ENCODE results near the gene ADIPOR2.

- no peak for TF ChIP-seq POLR2A (IDR thresholded peaks at IDR 0.05; ENCODE audit: low read depth)
- TF ChIP-seq POLR2AphosphoS5 (IDR thresholded peaks at IDR 0.05) = no peak
- no peak for TF ChIP-seq EP300 (IDR thresholded peaks at IDR 0.05)
- no peak for TF ChIP-seq CTCF (IDR thresholded peaks at IDR 0.05)
Observed at GRCh38 chr12:1663440-1664132, 27.3 kb upstream of the ADIPOR2 start.

Measured in esophagus muscularis mucosa (tissue), 4 donors.